Tibial artery (tissue), 4 donors: ENCODE data around the gene HOXA11.

Source experiments
- DNase-seq, 2 donors: peaks; one replicate each; pipeline ENCODE4 v3.0.0-alpha.2; 2019
- H3K27ac ChIP-seq, 2 donors: fragments of 200-600 bp; sonication (generic) in 1 of 2; 1 replicate in 1 of 2; 2 replicates in 1 of 2; pipeline ENCODE4 v1.5.1; 2018 to 2019; ENCODE audit warnings: mild to moderate bottlenecking in 1 of 2
- H3K27me3 ChIP-seq, 2 donors: fragments of 200-600 bp; sonication (generic) in 1 of 2; one replicate each; pipeline versions ENCODE4 v1.5.1 to v1.6.0; 2016 to 2019
- H3K36me3 ChIP-seq, 3 donors: fragments of 200-600 bp; sonication (generic) in 2 of 3; one replicate each; pipeline ENCODE4 v1.5.1; 2016 to 2019; ENCODE audit warnings: mild to moderate bottlenecking in 2 of 3
- H3K4me1 ChIP-seq, 4 donors: fragments of 200-600 bp; sonication (generic) in 2 of 4; 1 replicate in 3 of 4; 2 replicates in 1 of 4; pipeline ENCODE4 v1.5.1; 2016 to 2019
- H3K4me3 ChIP-seq, 2 donors: fragments of 200-600 bp; sonication (generic) in 1 of 2; 1 replicate in 1 of 2; 2 replicates in 1 of 2; pipeline ENCODE4 v1.5.1; 2018 to 2019; ENCODE audit warnings: mild to moderate bottlenecking in 2 of 2
- H3K9me3 ChIP-seq, 3 donors: fragments of 200-600 bp; sonication (generic) in 1 of 3; one replicate each; pipeline ENCODE4 v1.5.1; 2016 to 2019
- CTCF ChIP-seq, 2 experiments: fragments of 200-600 bp in 1 of 2; fragments of 450-650 bp in 1 of 2; IDR thresholded peaks; one replicate each; pipeline ENCODE4 v1.5.1; 2017 to 2019; ENCODE audit warnings: antibody characterized with exemption in 2 of 2, mild to moderate bottlenecking in 1 of 2, moderate library complexity in 1 of 2
- intact Hi-C: fragments of 100-400 bp; cut with DNase I; formaldehyde crosslinking; loops from one replicate; pipeline ENCODE4 v1.15.0; 2023; ENCODE audit warnings: low total_unique reads

The HOXA11 gene

DNA sequence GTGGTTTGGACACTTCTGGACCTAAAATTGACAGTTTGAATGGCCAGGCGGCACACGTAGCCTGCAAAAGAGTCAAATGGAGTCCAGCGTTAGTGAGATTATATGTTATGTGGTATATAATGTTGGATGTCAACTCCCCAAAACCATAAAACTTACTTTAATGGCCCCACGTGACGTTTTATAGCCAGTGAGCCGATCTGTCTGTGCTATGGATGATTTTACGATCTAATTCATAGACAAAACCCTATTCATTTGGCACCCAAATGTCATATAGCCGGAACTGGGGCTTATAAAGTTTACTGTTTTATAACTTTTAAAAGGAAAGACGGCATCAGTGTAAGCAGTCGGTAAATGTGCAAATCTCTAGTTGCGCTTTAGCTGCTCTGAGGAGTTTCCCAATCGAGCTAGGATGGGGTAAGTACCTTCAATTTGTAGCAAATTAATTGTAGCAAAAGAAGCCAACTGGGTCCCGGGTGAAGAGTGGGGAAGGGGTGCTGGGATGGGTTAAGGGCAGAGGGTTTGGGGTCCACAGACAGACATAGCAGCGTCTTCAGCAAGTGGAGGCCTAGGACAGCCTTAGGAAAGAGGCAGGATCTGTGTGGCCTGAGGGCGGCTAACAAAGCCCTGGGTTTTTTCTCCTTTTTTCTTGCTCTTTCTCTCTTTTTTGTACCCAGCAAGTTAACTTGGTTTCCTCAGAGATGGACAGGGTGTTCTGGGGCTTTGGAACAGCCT, 44.7 kb downstream of the HOXA11 start:
- no peak for DNase-seq
- Histone ChIP-seq H3K27ac (no peak overlapping the region), H3K4me3 (no peak overlapping the region)

DNA sequence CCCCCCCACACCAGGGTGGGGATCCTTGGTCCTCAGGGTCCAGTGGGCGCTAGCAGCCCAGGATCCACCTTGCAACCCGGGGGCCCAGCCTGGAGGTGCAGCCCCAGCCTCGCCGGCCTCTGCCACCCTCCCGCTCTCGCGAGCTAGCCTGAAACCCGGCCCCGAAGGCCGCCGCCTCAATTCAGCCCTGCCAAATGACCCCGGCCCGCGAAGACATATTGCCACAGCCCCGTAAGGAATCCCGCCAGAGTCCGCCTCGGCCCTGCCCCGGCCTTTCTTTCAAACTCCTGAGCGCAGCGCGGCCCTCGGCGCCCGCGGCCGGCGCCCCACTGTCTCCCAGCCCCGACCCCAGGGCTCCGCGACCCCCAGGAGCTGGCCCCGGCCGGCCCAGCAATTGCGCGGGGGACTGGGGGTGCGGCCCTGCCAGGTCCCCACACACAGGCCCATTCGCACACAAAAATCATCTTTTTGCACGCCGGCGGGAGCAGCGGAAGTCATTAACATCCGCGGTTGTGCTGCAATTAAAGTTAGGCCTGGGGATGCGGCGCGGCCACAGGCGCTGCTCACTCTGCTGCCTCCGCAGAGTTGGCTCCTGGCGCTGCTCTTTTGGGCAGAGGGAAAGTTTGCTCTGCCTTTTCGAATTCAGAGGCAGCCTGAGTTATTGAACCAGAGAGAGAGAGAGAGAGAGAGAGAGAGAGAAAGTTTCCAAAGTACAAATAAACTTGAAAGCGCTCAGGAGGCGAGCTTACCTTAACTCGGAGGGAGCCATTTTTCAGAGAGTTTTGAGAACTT, 45.5 kb downstream of the HOXA11 start:
- Histone ChIP-seq H3K36me3 (peaks cover 35 to 39% (median 37%) of the 10 kb centered on the region in 3 donors), H3K27ac (peak overlapping the region in 1 of 2 donors; percentile 20), H3K4me3 (no peak overlapping the region), H3K9me3 (no peaks in the 10 kb centered on the region), H3K27me3 (no peaks in the 10 kb centered on the region), H3K4me1 (peaks cover 0 to 27% (median 12%) of the 10 kb centered on the region in 4 donors)
- intact Hi-C loops: loop anchor here (5.0 kb wide), 1 partner anchor 42 kb away; the partner anchor contains the start of gene HOXA1
- TF ChIP-seq CTCF (IDR thresholded peaks at IDR 0.05): no peak
- DNase-seq: peak in 1 of 2 donors; percentile 62

More for the DNA sequence above, 44.7 kb downstream of the HOXA11 start:
- Histone ChIP-seq H3K9me3 (no peaks in the 10 kb centered on the region), H3K4me1 (peaks cover 0 to 21% (median 12%) of the 10 kb centered on the region in 4 donors), H3K36me3 (peaks cover 43 to 46% (median 45%) of the 10 kb centered on the region in 3 donors), H3K27me3 (no peaks in the 10 kb centered on the region)
- intact Hi-C loops: loop anchor here (5.0 kb wide), 1 partner anchor 43 kb away; the partner anchor contains the start of gene HOXA1
- TF ChIP-seq CTCF (IDR thresholded peaks at IDR 0.05): no peak

GRCh38 chr7:27138985-27139333, 46.1 kb downstream of the HOXA11 start:
- no peak for DNase-seq
- H3K4me3 ChIP-seq: no peak overlapping the region
- H3K27me3 ChIP-seq: no peaks in the 10 kb centered on the region
- peaks cover 30 to 33% (median 32%) of the 10 kb centered on the region in 3 donors for H3K36me3 ChIP-seq
- peaks cover 0 to 32% (median 14%) of the 10 kb centered on the region in 4 donors for H3K4me1 ChIP-seq
- no peaks in the 10 kb centered on the region for H3K9me3 ChIP-seq
- no peak for TF ChIP-seq CTCF (IDR thresholded peaks at IDR 0.05)
- H3K27ac ChIP-seq: peak overlapping the region; percentile 9 to 20
- intact Hi-C loops: no loop called here

DNA sequence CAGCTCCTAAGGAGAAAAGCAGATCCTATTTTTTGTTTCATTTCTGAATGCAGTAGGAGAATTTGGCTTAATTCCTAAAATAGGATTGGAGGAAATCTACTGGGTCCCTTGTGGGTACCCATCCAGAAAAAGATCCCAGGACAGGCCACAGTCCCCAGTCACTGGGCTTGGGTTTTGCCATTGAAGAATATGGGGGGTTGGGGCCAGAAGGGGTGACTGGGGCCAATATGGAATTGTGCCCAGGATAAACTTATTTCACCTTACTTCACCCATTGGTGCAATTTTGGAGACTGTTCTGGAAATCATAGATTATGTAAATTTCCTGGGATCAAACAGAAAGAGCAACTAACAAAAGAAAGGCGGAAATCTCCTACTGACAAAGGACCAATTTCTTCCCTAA, 46.6 kb downstream of the HOXA11 start:
- DNase-seq: no peak
- Histone ChIP-seq H3K27ac (peak overlapping the region; percentile 9 to 20), H3K27me3 (no peaks in the 10 kb centered on the region), H3K9me3 (no peaks in the 10 kb centered on the region), H3K4me1 (peaks cover 0 to 32% (median 15%) of the 10 kb centered on the region in 4 donors), H3K36me3 (peaks cover 25 to 28% (median 28%) of the 10 kb centered on the region in 3 donors), H3K4me3 (no peak overlapping the region)
- TF ChIP-seq CTCF (IDR thresholded peaks at IDR 0.05): no peak
- intact Hi-C loops: no loop called here

GRCh38 chr7:27137640-27138315, 47.3 kb downstream of the HOXA11 start:
- peaks cover 18 to 23% (median 21%) of the 10 kb centered on the region in 3 donors for H3K36me3 ChIP-seq
- no peaks in the 10 kb centered on the region for H3K9me3 ChIP-seq
- H3K4me1 ChIP-seq: peaks cover 0 to 32% (median 15%) of the 10 kb centered on the region in 4 donors
- H3K4me3 ChIP-seq: no peak overlapping the region
- H3K27ac ChIP-seq: peak overlapping the region in 1 of 2 donors; percentile 16
- H3K27me3 ChIP-seq: no peaks in the 10 kb centered on the region
- no peak for TF ChIP-seq CTCF (IDR thresholded peaks at IDR 0.05)
- intact Hi-C loops: no loop called here
- DNase-seq: no peak
